ENCODE results near the gene E2F6. TPM values are rescaled to one million over a fixed set of nuclear protein-coding genes. Genes with fewer than 3 reads are reported as not detected.

Gene E2F6
- total and polyA plus RNA-seq, 2 of the 4 experiments (the other 2 are of a cell fraction) = 8.2 to 10.9 TPM

GRCh38 chr2:11458753-11459152, 7.2 kb downstream of the E2F6 start:
- Histone ChIP-seq H2BK120ac (ENCODE audit: low read depth, low read length) (no peak overlapping the region), H4K8ac (ENCODE audit: low read depth in 2 of 2, low read length in 2 of 2) (no peak overlapping the region), H3K9me1 (ENCODE audit: insufficient read depth, low read length) (peaks cover 21% of the 10 kb centered on the region), H3K23ac (ENCODE audit: low read depth, low read length) (no peak overlapping the region), H3K79me1 (ENCODE audit: low read depth in 1 of 2, low read length in 2 of 2) (peaks cover 26 to 81% of the 10 kb centered on the region in 2 experiments), H4K5ac (ENCODE audit: low read depth, low read length) (no peak overlapping the region), H3K4ac (ENCODE audit: low read depth, low read length) (no peak overlapping the region), H3K27me3 (ENCODE audit: control insufficient read depth, insufficient read depth, low read length) (no peaks in the 10 kb centered on the region), H2AK5ac (ENCODE audit: low read depth, low read length) (no peak overlapping the region), H2AFZ (replicated peaks; ENCODE audit: low read length, poor library complexity) (no peak overlapping the region), H3K56ac (ENCODE audit: extremely low read depth, insufficient read depth, low read length) (no peak overlapping the region), H3K36me3 (ENCODE audit: control insufficient read depth, insufficient read depth, low read length) (peaks cover 8% of the 10 kb centered on the region), H3K27ac (ENCODE audit: insufficient read depth, low read length) (no peak overlapping the region), H3K14ac (replicated peaks; ENCODE audit: low read depth, low read length) (no peak overlapping the region), H3K4me2 (ENCODE audit: low read depth, low read length) (no peak overlapping the region), H2BK20ac (ENCODE audit: low read depth, low read length) (no peak overlapping the region), H4K91ac (ENCODE audit: insufficient read depth, low read depth, low read length) (no peak overlapping the region), H3K4me3 (ENCODE audit: insufficient read depth, low read depth, low read length) (no peak overlapping the region), H3K9me3 (ENCODE audit: control insufficient read depth, insufficient read depth, low read length) (no peaks in the 10 kb centered on the region), H4K20me1 (ENCODE audit: insufficient read depth, low read length) (peaks cover 80% of the 10 kb centered on the region), H2AK9ac (replicated peaks; ENCODE audit: low read depth, low read length, poor library complexity) (no peak overlapping the region), H3K9ac (ENCODE audit: low read depth, low read length) (no peak overlapping the region), H3K4me1 (ENCODE audit: control insufficient read depth, insufficient read depth, low read length) (peaks cover 2% of the 10 kb centered on the region; the same call in 1 of the 2 replicates), H3K18ac (ENCODE audit: low read depth, low read length) (no peak overlapping the region), H2BK15ac (ENCODE audit: low read depth, low read length) (no peak overlapping the region), H2BK5ac (ENCODE audit: low read depth, low read length, poor library complexity, severe bottlenecking) (no peak overlapping the region)
- ATAC-seq (ENCODE audit: low read depth) = no peak
- TF ChIP-seq CHD1 (IDR thresholded peaks at IDR 0.05; ENCODE audit: low read depth, low read length) (no peak), SMC3 (IDR thresholded peaks at IDR 0.05; ENCODE audit: low read depth, low read length) (no peak), USF2 (IDR thresholded peaks at IDR 0.05; ENCODE audit: low read depth, low read length) (no peak), POLR2A (IDR thresholded peaks at IDR 0.05; ENCODE audit: low read depth, low read length) (no peak), RAD21 (IDR thresholded peaks at IDR 0.05; ENCODE audit: low read length) (no peak)
- intact Hi-C loops (cut with micrococcal nuclease) = no loop called here
- ChIA-PET CTCF (no interaction called here), POLR2A (ENCODE audit: unreplicated experiment) (no interaction called here)
- dilution Hi-C loops (cut with HindIII; ENCODE audit: low sequenced_read_pairs, unreplicated experiment) = no loop called here
- no CpG with 5 or more reads among the region's 3 CpGs for WGBS, 2 experiments (ENCODE audit: extremely low coverage in 2 of 2, insufficient read length in 1 of 2)
- BruUV-seq (replicated peaks) = no TSS peak
- no peak for DNase-seq
- in situ Hi-C loops (cut with MboI; ENCODE audit: low sequenced_read_pairs) = no loop called here
